Adrenal gland (tissue), 12 donors: Measurements from ENCODE around the gene LSM7. TPM values are rescaled to one million over a fixed set of nuclear protein-coding genes. Genes with fewer than 3 reads are reported as not detected.

Source experiments
- DNase-seq, 7 donors: peaks; one replicate each; pipeline ENCODE4 v3.0.0-alpha.2; 2019 to 2020
- H3K27ac ChIP-seq, 5 donors: fragments of 200-600 bp; sonication (generic) in 4 of 5; 1 replicate in 3 of 5; 2 replicates in 2 of 5; pipeline versions ENCODE4 v1.5.1 to v1.8.0; 2016 to 2020; ENCODE audit warnings: mild to moderate bottlenecking in 1 of 5
- H3K27me3 ChIP-seq: fragments of 200-600 bp; 2 replicates; pipeline ENCODE4 v1.8.0; 2021
- H3K36me3 ChIP-seq, 2 donors: fragments of 200-600 bp; replicated peaks in 1 of 2; 1 replicate in 1 of 2; 2 replicates in 1 of 2; pipeline versions ENCODE4 v1.5.1 to v1.8.0; 2018 to 2022
- H3K4me1 ChIP-seq, 2 donors: fragments of 200-600 bp; replicated peaks in 1 of 2; 1 replicate in 1 of 2; 2 replicates in 1 of 2; pipeline versions ENCODE4 v1.5.1 to v1.8.0; 2018 to 2021
- H3K4me3 ChIP-seq, 4 donors: fragments of 200-600 bp; sonication (generic) in 3 of 4; one replicate each; pipeline ENCODE4 v1.5.1; 2016 to 2018
- H3K9me3 ChIP-seq, 3 donors: fragments of 200-600 bp; sonication (generic) in 1 of 3; replicated peaks in 1 of 3; 1 replicate in 2 of 3; 2 replicates in 1 of 3; pipeline versions ENCODE4 v1.5.1 to v1.8.0; 2016 to 2021
- POLR2A ChIP-seq, 2 donors: fragments of 450-650 bp; IDR thresholded peaks; one replicate each; pipeline ENCODE4 v1.6.1; 2017; ENCODE audit warnings: antibody characterized with exemption in 2 of 2, mild to moderate bottlenecking in 2 of 2, moderate library complexity in 1 of 2
- WGBS, 4 donors: extraction: QIAGEN DNeasy Blood & Tissue Kit in 2 of 4; methylation state at CpG; one replicate each; pipeline versions ENCODE4 v1.1.5 to v1.1.7; 2013 to 2017; 5-methylcytosine and 5-hydroxymethylcytosine counted together
- intact Hi-C, 2 donors: fragments of 100-400 bp; cut with DNase I; formaldehyde crosslinking; loops; one replicate each; pipeline versions ENCODE4 v1.14.1 to v1.15.0; 2022 to 2023
- polyA plus RNA-seq, 3 donors: library from polyadenylated mRNA; stranded (reverse); fragments of 200-250 nt in 2 of 3; fragments of 350-450 nt in 1 of 3; fragmentation: Illumina TruSeq in 1 of 3; extraction: RNeasy Lipid Tissue Mini Kit (QIAGEN cat#74804) in 1 of 3; gene quantifications; one replicate each; pipeline ENCODE4 v1.2.3, GENCODE V29; 2013 to 2014
- total RNA-seq, 9 donors: library from RNA; depleted of rRNA in 4 of 9; stranded (reverse); fragments of >200 nt in 4 of 9; fragments of 120-200 nt in 1 of 9; fragmentation: NEBNext Ultra II Directional in 1 of 9; extraction: Animal tissue kit (Norgen Biotek cat#: 25700) in 1 of 9; gene quantifications; one replicate each; pipeline versions ENCODE4 v1.1.0 to v1.2.4, GENCODE V29; 2013 to 2023
- TF ChIP-seq, protein P1 (sequence below), 6 experiments: fragments of 450-650 bp in 4 of 6; fragments of 200-600 bp in 2 of 6; sonication (generic) in 1 of 6; IDR thresholded peaks; 1 replicate in 5 of 6; 2 replicates in 1 of 6; pipeline versions ENCODE4 v1.5.1 to v1.8.0; 2016 to 2021; ENCODE audit warnings: antibody characterized with exemption in 6 of 6, mild to moderate bottlenecking in 2 of 6, moderate library complexity in 1 of 6
- donor health status: healthy with polysubstance abuse.
- donor health status: Bipolar disorder and iron deficiency.
- donor health status: DM: yes; HTN: yes; CAD: no.
- donor health status: DM: no; HTN: no; CAD: no.
- donor health status: DM: no; HTN: no; CAD: no.
- donor health status: DM: yes; HTN: yes; CAD: no.

LSM7 gene
- total and polyA plus RNA-seq, 12 donors, result 24.1 to 355 (median 78.1) TPM

DNA sequence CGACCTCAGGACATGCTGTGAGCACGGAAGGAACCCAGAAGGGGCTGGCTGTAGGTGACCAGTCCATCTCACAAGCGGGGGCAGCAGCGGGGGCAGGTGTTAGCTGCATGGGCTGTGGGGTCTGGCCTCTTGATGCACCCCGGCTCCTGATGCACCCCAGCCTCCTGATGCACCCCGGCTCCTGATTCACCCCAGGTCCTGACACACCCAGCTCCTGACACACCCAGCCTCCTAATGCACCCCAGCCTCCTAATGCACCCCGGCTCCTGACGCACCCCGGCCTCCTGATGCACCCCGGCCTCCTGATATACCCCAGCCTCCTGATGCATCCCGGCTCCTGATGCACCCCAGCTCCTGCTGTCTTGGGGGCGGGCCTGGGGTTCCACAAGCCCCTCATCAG is 7.4 kb downstream of the LSM7 start:
- no peak for DNase-seq
- Histone ChIP-seq H3K9me3 (no peaks in the 10 kb centered on the region), H3K27ac (no peak overlapping the region), H3K27me3 (no peaks in the 10 kb centered on the region), H3K4me1 (no peaks in the 10 kb centered on the region), H3K4me3 (no peak overlapping the region), H3K36me3 (peaks cover 0 to 29% of the 10 kb centered on the region in 2 donors)
- intact Hi-C loops, result no loop called here
- 90 to 98% (median 94%) methylated on average over 8 to 12 of the region's 12 CpGs for WGBS, 4 donors
- TF ChIP-seq, protein P1, sequence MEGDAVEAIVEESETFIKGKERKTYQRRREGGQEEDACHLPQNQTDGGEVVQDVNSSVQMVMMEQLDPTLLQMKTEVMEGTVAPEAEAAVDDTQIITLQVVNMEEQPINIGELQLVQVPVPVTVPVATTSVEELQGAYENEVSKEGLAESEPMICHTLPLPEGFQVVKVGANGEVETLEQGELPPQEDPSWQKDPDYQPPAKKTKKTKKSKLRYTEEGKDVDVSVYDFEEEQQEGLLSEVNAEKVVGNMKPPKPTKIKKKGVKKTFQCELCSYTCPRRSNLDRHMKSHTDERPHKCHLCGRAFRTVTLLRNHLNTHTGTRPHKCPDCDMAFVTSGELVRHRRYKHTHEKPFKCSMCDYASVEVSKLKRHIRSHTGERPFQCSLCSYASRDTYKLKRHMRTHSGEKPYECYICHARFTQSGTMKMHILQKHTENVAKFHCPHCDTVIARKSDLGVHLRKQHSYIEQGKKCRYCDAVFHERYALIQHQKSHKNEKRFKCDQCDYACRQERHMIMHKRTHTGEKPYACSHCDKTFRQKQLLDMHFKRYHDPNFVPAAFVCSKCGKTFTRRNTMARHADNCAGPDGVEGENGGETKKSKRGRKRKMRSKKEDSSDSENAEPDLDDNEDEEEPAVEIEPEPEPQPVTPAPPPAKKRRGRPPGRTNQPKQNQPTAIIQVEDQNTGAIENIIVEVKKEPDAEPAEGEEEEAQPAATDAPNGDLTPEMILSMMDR (IDR thresholded peaks at IDR 0.05), result no peak
- TF ChIP-seq POLR2A (IDR thresholded peaks at IDR 0.05), result no peak

DNA sequence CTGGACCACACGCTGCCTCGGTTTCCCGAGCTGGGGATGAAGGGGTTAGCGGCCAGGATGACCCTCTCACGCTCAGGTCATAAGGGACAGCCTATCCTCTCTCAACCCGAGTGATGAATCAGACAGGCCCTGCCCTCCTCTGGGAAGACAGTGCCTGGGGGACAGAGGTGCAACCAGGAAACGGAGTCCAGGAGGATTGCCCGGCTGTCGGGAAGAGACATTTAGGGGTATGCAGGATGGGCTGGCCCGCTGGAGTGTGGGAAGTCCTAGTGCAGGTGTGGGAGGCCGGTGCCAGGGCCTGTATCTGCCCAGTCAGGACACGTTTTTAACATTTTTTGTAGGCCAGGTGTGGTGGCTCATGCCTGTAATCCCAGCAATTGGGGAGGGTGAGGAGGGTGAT is 8.3 kb downstream of the LSM7 start:
- H3K4me1 ChIP-seq, result no peaks in the 10 kb centered on the region
- intact Hi-C loops, result no loop called here
- no peaks in the 10 kb centered on the region for H3K27me3 ChIP-seq
- H3K27ac ChIP-seq, result no peak overlapping the region
- peaks cover 0 to 24% of the 10 kb centered on the region in 2 donors for H3K36me3 ChIP-seq
- no peak for DNase-seq
- no peak overlapping the region for H3K4me3 ChIP-seq
- TF ChIP-seq, protein P1 (IDR thresholded peaks at IDR 0.05), result no peak
- no peak for TF ChIP-seq POLR2A (IDR thresholded peaks at IDR 0.05)
- WGBS, 4 donors, result 80 to 85% (median 82%) methylated on average over 9 to 12 of the region's 12 CpGs
- no peaks in the 10 kb centered on the region for H3K9me3 ChIP-seq

DNA sequence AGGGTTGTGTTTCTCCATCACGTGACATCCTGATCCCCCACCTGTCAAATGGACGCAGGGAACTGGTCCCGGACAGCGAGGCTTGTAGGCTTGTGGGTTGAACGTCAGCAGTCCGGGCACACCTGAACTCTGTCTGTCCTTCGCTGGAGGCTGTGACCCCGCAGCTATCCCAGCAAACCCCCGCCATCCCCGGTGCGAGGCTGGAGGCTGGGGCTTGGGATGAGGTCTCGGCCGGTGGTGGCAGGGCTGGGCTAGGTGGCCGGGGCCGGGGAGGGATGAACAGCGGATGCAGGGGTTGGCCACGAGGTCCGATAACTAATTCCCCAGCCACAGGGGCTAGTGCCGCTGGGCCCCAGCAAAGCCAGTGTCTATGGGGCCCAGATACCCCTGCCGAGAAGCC is 8.8 kb downstream of the LSM7 start:
- Histone ChIP-seq H3K36me3 (peaks cover 0 to 20% of the 10 kb centered on the region in 2 donors), H3K27me3 (no peaks in the 10 kb centered on the region), H3K9me3 (no peaks in the 10 kb centered on the region), H3K4me1 (no peaks in the 10 kb centered on the region), H3K27ac (no peak overlapping the region), H3K4me3 (no peak overlapping the region)
- intact Hi-C loops, result loop anchor here in 1 of 2 donors (10.0 kb wide), 1 partner anchor 85 kb away; the partner anchor contains the start of genes PLEKHJ1 and SF3A2
- DNase-seq, result no peak
- 92 to 100% (median 94%) methylated on average over 7 to 20 of the region's 20 CpGs for WGBS, 4 donors
- TF ChIP-seq, protein P1 (IDR thresholded peaks at IDR 0.05), result no peak
- no peak for TF ChIP-seq POLR2A (IDR thresholded peaks at IDR 0.05)

DNA sequence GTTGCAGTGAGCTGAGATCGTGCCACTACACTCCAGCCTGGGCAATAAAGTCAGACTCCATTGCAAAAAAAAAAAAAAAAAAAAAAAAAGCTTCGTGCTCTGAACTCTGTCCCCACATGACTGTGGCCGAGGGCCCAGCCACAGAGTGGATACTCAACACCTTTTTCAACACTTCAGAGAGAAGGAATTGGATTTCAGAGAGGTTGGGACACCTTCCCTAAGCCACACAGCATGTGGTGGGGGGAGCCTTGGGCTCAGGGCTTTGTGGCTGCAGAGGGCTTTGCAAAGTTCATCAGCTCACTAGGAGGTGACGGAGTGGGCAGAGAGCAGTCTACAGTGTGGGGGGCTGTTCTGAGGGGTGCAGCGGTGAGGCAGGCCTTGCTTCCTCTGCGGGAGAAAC is 9.5 kb downstream of the LSM7 start:
- intact Hi-C loops, result loop anchor here in 1 of 2 donors (10.0 kb wide), 1 partner anchor 84 kb away; the partner anchor contains the start of genes PLEKHJ1 and SF3A2
- DNase-seq, result no peak
- H3K9me3 ChIP-seq, result no peaks in the 10 kb centered on the region
- H3K4me1 ChIP-seq, result no peaks in the 10 kb centered on the region
- TF ChIP-seq, protein P1 (IDR thresholded peaks at IDR 0.05), result no peak
- no peak for TF ChIP-seq POLR2A (IDR thresholded peaks at IDR 0.05)
- H3K27ac ChIP-seq, result no peak overlapping the region
- no peak overlapping the region for H3K4me3 ChIP-seq
- 76 to 93% (median 86%) methylated on average over 6 of the region's 6 CpGs for WGBS, 4 donors
- peaks cover 0 to 14% of the 10 kb centered on the region in 2 donors for H3K36me3 ChIP-seq
- H3K27me3 ChIP-seq, result no peaks in the 10 kb centered on the region
